Endodermal cell (in vitro differentiated cells): ENCODE results near the gene NDUFS6. TPM values are rescaled to one million over a fixed set of nuclear protein-coding genes. Genes with fewer than 3 reads are reported as not detected.

Experiments
- DNase-seq: peaks from one replicate; pipeline ENCODE4 v3.0.0-alpha.2; 2017
- H3K27ac ChIP-seq: 2 replicates; pipeline ENCODE4 v1.5.1; 2013; ENCODE audit warnings: mild to moderate bottlenecking, low read depth, low read length, moderate library complexity
- H3K27me3 ChIP-seq: 2 replicates; pipeline ENCODE4 v1.6.1; 2013; ENCODE audit warnings: mild to moderate bottlenecking, low read length, moderate library complexity; ENCODE audit not compliant: insufficient read depth, control insufficient read depth, poor library complexity, severe bottlenecking
- H3K36me3 ChIP-seq: 2 replicates; pipeline ENCODE4 v1.7.0; 2013; ENCODE audit warnings: mild to moderate bottlenecking, low read length, moderate library complexity; ENCODE audit not compliant: control insufficient read depth, insufficient read depth
- H3K4me1 ChIP-seq: one replicate; pipeline ENCODE4 v1.7.0; 2013; ENCODE audit warnings: low read length; ENCODE audit not compliant: control insufficient read depth, insufficient read depth
- H3K4me3 ChIP-seq: 2 replicates; pipeline ENCODE4 v1.5.1; 2013; ENCODE audit warnings: mild to moderate bottlenecking, low read length, moderate library complexity
- H3K9ac ChIP-seq: 2 replicates; pipeline ENCODE4 v1.6.1; 2013; ENCODE audit warnings: mild to moderate bottlenecking, low read length, moderate library complexity; ENCODE audit not compliant: poor library complexity, severe bottlenecking; ENCODE audit errors: extremely low read depth
- H3K9me3 ChIP-seq: 2 replicates; pipeline ENCODE4 v1.6.1; 2013; ENCODE audit warnings: mild to moderate bottlenecking, low read length, moderate library complexity; ENCODE audit not compliant: control insufficient read depth
- H3K27ac Mint-ChIP-seq: 2 replicates; pipeline ENCODE4 v1.8.0; 2020; ENCODE audit warnings: mixed read lengths
- H3K27me3 Mint-ChIP-seq: 2 replicates; pipeline ENCODE4 v1.8.0; 2021; ENCODE audit warnings: mild to moderate bottlenecking, mixed read lengths; ENCODE audit not compliant: insufficient read depth
- H3K36me3 Mint-ChIP-seq: 2 replicates; pipeline ENCODE4 v1.8.0; 2020; ENCODE audit warnings: low read depth, mixed read lengths
- H3K4me1 Mint-ChIP-seq: 2 replicates; pipeline ENCODE4 v1.8.0; 2020; ENCODE audit warnings: mixed read lengths
- H3K4me3 Mint-ChIP-seq: 2 replicates; pipeline ENCODE4 v1.8.0; 2020; ENCODE audit warnings: mild to moderate bottlenecking, moderate library complexity, mixed read lengths
- H3K9me3 Mint-ChIP-seq: 2 replicates; pipeline ENCODE4 v1.8.0; 2020; ENCODE audit warnings: mild to moderate bottlenecking, mixed read lengths
- WGBS, 2 experiments: methylation state at CpG; one replicate each; pipeline versions ENCODE4 v1.1.5 to v1.1.7; 2013; ENCODE audit warnings: missing lambda C conversion rate in 2 of 2, mixed read lengths in 1 of 2; ENCODE audit not compliant: insufficient coverage in 1 of 2, insufficient read length in 1 of 2; 5-methylcytosine and 5-hydroxymethylcytosine counted together
- total RNA-seq, 2 donors: library from RNA; stranded (reverse); fragmentation: NEBNext Ultra II Directional in 1 of 2; extraction: Animal tissue kit (Norgen Biotek cat#: 25700) in 1 of 2; gene quantifications; 2 replicates in 1 of 2; 3 replicates in 1 of 2; pipeline ENCODE4 v1.2.1, GENCODE V29; 2021
- TF ChIP-seq, protein P1 (sequence below): fragments of 200-600 bp; sonication (generic); conservative IDR thresholded peaks from 2 replicates; pipeline ENCODE4 v1.5.0; 2021; ENCODE audit warnings: antibody characterized with exemption, mild to moderate bottlenecking

Gene NDUFS6
- total RNA-seq, 2 donors from 2014 or later = 47.9 to 65.2 TPM

DNA sequence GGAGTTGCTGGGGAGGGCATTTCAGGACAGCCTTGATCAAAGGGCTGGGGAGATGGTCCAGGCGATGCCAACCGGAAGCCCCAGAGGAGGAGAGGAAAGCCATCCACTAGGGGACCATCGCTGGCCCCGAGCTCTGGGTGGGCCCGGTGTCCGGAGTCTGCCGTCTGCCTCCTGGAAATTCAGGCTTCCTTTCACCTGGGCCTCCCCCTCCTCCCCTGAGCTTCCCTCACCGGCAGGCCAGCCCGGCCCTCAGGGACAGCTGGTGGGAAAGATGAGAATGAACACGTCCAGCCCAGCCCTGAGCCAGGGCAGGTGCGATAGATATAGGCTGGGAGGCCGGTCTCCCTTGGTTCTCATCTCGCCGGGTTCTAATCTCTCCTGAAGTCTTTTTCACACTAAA, 64.3 kb downstream of the NDUFS6 start:
- H3K36me3 ChIP-seq = no peaks in the 10 kb centered on the region
- no peak for DNase-seq
- no peak overlapping the region for H3K4me3 ChIP-seq
- TF ChIP-seq, protein P1, sequence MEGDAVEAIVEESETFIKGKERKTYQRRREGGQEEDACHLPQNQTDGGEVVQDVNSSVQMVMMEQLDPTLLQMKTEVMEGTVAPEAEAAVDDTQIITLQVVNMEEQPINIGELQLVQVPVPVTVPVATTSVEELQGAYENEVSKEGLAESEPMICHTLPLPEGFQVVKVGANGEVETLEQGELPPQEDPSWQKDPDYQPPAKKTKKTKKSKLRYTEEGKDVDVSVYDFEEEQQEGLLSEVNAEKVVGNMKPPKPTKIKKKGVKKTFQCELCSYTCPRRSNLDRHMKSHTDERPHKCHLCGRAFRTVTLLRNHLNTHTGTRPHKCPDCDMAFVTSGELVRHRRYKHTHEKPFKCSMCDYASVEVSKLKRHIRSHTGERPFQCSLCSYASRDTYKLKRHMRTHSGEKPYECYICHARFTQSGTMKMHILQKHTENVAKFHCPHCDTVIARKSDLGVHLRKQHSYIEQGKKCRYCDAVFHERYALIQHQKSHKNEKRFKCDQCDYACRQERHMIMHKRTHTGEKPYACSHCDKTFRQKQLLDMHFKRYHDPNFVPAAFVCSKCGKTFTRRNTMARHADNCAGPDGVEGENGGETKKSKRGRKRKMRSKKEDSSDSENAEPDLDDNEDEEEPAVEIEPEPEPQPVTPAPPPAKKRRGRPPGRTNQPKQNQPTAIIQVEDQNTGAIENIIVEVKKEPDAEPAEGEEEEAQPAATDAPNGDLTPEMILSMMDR = no peak
- H3K4me1 ChIP-seq = peaks cover 16% of the 10 kb centered on the region
- H3K9me3 ChIP-seq = no peaks in the 10 kb centered on the region
- WGBS, 2 experiments = 90% methylated on average over 2 to 13 of the region's 14 CpGs
- no peak overlapping the region for H3K4me3 Mint-ChIP-seq
- H3K27ac Mint-ChIP-seq = no peak overlapping the region
- no peak overlapping the region for H3K9ac ChIP-seq
- H3K36me3 Mint-ChIP-seq = no peaks in the 10 kb centered on the region
- no peaks in the 10 kb centered on the region for H3K9me3 Mint-ChIP-seq
- H3K4me1 Mint-ChIP-seq = peaks cover 3% of the 10 kb centered on the region
- H3K27me3 ChIP-seq = no peaks in the 10 kb centered on the region
- peaks cover 43% of the 10 kb centered on the region for H3K27me3 Mint-ChIP-seq
- no peak overlapping the region for H3K27ac ChIP-seq

Other genes with a start within 250 kb of the NDUFS6 start
- gene MRPL36, start 1.6 kb upstream of the NDUFS6 start, total RNA-seq = 10 to 100 TPM; 44.0 to 49.7 TPM
- gene IRX4, start 81.5 kb downstream of the NDUFS6 start, total RNA-seq = under 1 TPM in 1 of 2 donors, not detected in 1; 0.22 TPM